Gastroesophageal sphincter (tissue), 3 donors: Measurements from ENCODE around the gene C8G.

Source experiments
- CTCF ChIP-seq, 4 experiments: fragments of 200-600 bp in 2 of 4; fragments of 450-650 bp in 2 of 4; sonication (generic) in 1 of 4; IDR thresholded peaks; one replicate each; pipeline ENCODE4 v1.5.1; 2017 to 2019; ENCODE audit warnings: antibody characterized with exemption in 4 of 4, mild to moderate bottlenecking in 2 of 4, moderate library complexity in 2 of 4
- POLR2A ChIP-seq, 2 donors: fragments of 450-650 bp; IDR thresholded peaks; one replicate each; pipeline ENCODE4 v1.6.1; 2017; ENCODE audit warnings: antibody characterized with exemption in 2 of 2, mild to moderate bottlenecking in 2 of 2, moderate library complexity in 1 of 2
- POLR2AphosphoS5 ChIP-seq: sonication (generic); formaldehyde crosslinking; IDR thresholded peaks from one replicate; pipeline ENCODE4 v1.6.1; 2017; ENCODE audit warnings: antibody characterized with exemption

- TF ChIP-seq CTCF (IDR thresholded peaks at IDR 0.05) (no peak), POLR2AphosphoS5 (no peak), POLR2A (IDR thresholded peaks at IDR 0.05) (no peak)
These were observed 38.8 kb upstream of the C8G start for GRCh38 chr9:136906266-136906665.
